Measurements from ENCODE around the gene GPATCH8. TPM values are rescaled to one million over a fixed set of nuclear protein-coding genes. Genes with fewer than 3 reads are reported as not detected.

Gene GPATCH8
- total RNA-seq, 3 donors from 2014 or later (not counting 1 experiment from before 2014, with no cell fraction given) = 104 to 111 (median 109) TPM

DNA sequence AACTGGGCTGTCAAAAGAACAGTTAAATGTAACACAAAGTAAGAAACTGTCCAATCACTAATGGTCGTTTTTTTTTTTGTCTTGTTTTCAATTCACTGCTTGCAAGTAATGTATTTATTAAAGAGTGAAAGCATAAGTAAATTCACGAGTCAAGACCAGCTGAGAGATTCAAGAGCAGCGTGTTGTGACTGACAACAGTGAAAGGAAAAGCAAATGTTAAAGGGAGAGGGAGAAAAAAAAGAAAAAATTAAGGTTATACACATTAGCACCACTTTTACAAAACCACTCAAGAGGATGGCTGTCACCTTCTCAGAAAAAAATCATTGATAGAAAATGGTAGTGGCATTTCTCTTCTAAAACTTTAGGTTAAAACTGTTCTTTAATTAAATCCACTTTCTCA lies 36.1 kb downstream of the GPATCH8 start:
- Mint-ChIP-seq H3K9me3 (no peaks in the 10 kb centered on the region), H3K27ac (peak overlapping the region; percentile 80 to 85), H3K27me3 (ENCODE audit: low read depth in 2 of 2) (no peaks in the 10 kb centered on the region), H3K4me3 (peak overlapping the region; percentile 84), H3K4me1 (peaks cover 60 to 62% of the 10 kb centered on the region in 2 donors), H3K36me3 (peaks cover 3% of the 10 kb centered on the region)
- ATAC-seq (peak; percentile 70 to 85 (median 76)), DNase-seq (no peak)
- intact Hi-C loops (cut with micrococcal nuclease) = no loop called here
- peaks cover 12% of the 10 kb centered on the region for H3K4me1 ChIP-seq (ENCODE audit: control insufficient read depth, insufficient read depth, low read length)
- no peaks in the 10 kb centered on the region for H3K9me3 ChIP-seq (ENCODE audit: control insufficient read depth, insufficient read depth, low read length)
- H3K36me3 ChIP-seq (ENCODE audit: control insufficient read depth, insufficient read depth, low read length) = peaks cover 12% of the 10 kb centered on the region
- 58% methylated on average over 2 of the region's 3 CpGs for WGBS (ENCODE audit: insufficient coverage)
- H3K27me3 ChIP-seq (ENCODE audit: control insufficient read depth, insufficient read depth, low read length) = no peaks in the 10 kb centered on the region
- peak overlapping the region; percentile 34 for H3K27ac ChIP-seq (ENCODE audit: low read length)
- no peak for TF ChIP-seq CTCF (IDR thresholded peaks at IDR 0.05)
- no peak overlapping the region for H3K4me3 ChIP-seq (ENCODE audit: low read length)

GRCh38 chr17:44466339-44466738 lies 36.9 kb downstream of the GPATCH8 start:
- intact Hi-C loops (cut with micrococcal nuclease) = no loop called here
- Histone ChIP-seq H3K27ac (ENCODE audit: low read length) (no peak overlapping the region), H3K4me1 (ENCODE audit: control insufficient read depth, insufficient read depth, low read length) (peaks cover 12% of the 10 kb centered on the region), H3K9me3 (ENCODE audit: control insufficient read depth, insufficient read depth, low read length) (no peaks in the 10 kb centered on the region), H3K4me3 (ENCODE audit: low read length) (no peak overlapping the region), H3K36me3 (ENCODE audit: control insufficient read depth, insufficient read depth, low read length) (peaks cover 15% of the 10 kb centered on the region), H3K27me3 (ENCODE audit: control insufficient read depth, insufficient read depth, low read length) (no peaks in the 10 kb centered on the region)
- Mint-ChIP-seq H3K4me1 (peaks cover 60 to 63% of the 10 kb centered on the region in 2 donors), H3K4me3 (peak overlapping the region; percentile 84), H3K27me3 (ENCODE audit: low read depth in 2 of 2) (no peaks in the 10 kb centered on the region), H3K36me3 (peaks cover 6% of the 10 kb centered on the region), H3K9me3 (no peaks in the 10 kb centered on the region), H3K27ac (peak overlapping the region; percentile 80 to 85)
- DNase-seq = no peak
- ATAC-seq = no peak
- TF ChIP-seq CTCF (IDR thresholded peaks at IDR 0.05) = no peak

DNA sequence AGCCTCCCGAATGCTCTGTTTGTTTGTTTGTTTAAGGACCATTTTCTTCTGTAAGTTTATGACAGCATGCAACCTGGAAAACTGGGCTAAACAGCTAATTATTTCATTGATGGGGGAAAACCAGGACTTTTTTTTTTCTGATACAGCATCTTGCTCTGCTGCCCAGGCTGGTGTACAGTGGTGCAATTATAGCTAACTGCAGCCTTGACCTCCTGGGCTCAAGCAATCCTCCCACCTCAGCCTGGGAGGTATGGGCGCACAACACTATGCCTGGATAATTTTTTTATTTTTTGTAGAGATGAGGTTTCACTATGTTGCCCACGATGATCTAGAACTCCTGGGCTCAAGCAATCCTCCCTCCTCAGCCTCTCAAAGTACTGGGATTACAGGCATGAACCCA lies 37.3 kb downstream of the GPATCH8 start:
- H3K27ac ChIP-seq (ENCODE audit: low read length) = no peak overlapping the region
- H3K36me3 ChIP-seq (ENCODE audit: control insufficient read depth, insufficient read depth, low read length) = peaks cover 13% of the 10 kb centered on the region
- Mint-ChIP-seq H3K9me3 (no peaks in the 10 kb centered on the region), H3K27ac (peak overlapping the region; percentile 80 to 85), H3K4me3 (no peak overlapping the region), H3K27me3 (ENCODE audit: low read depth in 2 of 2) (no peaks in the 10 kb centered on the region), H3K36me3 (peaks cover 6% of the 10 kb centered on the region), H3K4me1 (peaks cover 58 to 60% of the 10 kb centered on the region in 2 donors)
- intact Hi-C loops (cut with micrococcal nuclease) = no loop called here
- no peak overlapping the region for H3K4me3 ChIP-seq (ENCODE audit: low read length)
- TF ChIP-seq CTCF (IDR thresholded peaks at IDR 0.05) = no peak
- ATAC-seq = no peak
- WGBS (ENCODE audit: insufficient coverage) = 92% methylated on average over 2 of the region's 3 CpGs
- peaks cover 12% of the 10 kb centered on the region for H3K4me1 ChIP-seq (ENCODE audit: control insufficient read depth, insufficient read depth, low read length)
- H3K27me3 ChIP-seq (ENCODE audit: control insufficient read depth, insufficient read depth, low read length) = no peaks in the 10 kb centered on the region
- no peaks in the 10 kb centered on the region for H3K9me3 ChIP-seq (ENCODE audit: control insufficient read depth, insufficient read depth, low read length)
- DNase-seq = no peak

DNA sequence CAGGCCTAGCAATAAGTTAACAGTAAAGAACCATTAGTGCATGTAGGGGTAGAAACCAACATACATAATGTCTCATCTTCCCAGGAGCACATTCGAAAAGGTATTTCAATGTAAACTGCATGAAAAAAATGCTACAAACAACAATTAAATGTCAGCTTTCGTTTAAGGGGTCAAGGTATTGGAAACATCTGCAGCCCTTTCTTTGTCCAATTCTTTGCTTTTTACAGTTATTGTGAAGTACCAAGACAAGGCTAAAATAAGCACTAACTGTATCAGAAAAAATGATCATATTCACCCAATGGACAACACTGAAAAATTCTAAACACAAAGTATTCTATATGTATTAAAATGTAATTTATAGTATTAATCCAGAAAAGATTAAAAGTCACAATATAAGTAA lies 37.9 kb downstream of the GPATCH8 start:
- WGBS (ENCODE audit: insufficient coverage) = 98% methylated on average over 2 of the region's 2 CpGs
- intact Hi-C loops (cut with micrococcal nuclease) = no loop called here
- Histone ChIP-seq H3K27me3 (ENCODE audit: control insufficient read depth, insufficient read depth, low read length) (no peaks in the 10 kb centered on the region), H3K36me3 (ENCODE audit: control insufficient read depth, insufficient read depth, low read length) (peaks cover 13% of the 10 kb centered on the region), H3K4me1 (ENCODE audit: control insufficient read depth, insufficient read depth, low read length) (peaks cover 12% of the 10 kb centered on the region), H3K4me3 (ENCODE audit: low read length) (no peak overlapping the region), H3K9me3 (ENCODE audit: control insufficient read depth, insufficient read depth, low read length) (no peaks in the 10 kb centered on the region), H3K27ac (ENCODE audit: low read length) (no peak overlapping the region)
- ATAC-seq (no peak), DNase-seq (no peak)
- TF ChIP-seq CTCF (IDR thresholded peaks at IDR 0.05) = no peak
- Mint-ChIP-seq H3K36me3 (peaks cover 6% of the 10 kb centered on the region), H3K27me3 (ENCODE audit: low read depth in 2 of 2) (no peaks in the 10 kb centered on the region), H3K9me3 (no peaks in the 10 kb centered on the region), H3K27ac (no peak overlapping the region), H3K4me1 (peaks cover 58 to 59% of the 10 kb centered on the region in 2 donors), H3K4me3 (no peak overlapping the region)

Measured in natural killer cell (primary cell).